ENCODE results near the gene KDM2B.

The KDM2B gene

DNA sequence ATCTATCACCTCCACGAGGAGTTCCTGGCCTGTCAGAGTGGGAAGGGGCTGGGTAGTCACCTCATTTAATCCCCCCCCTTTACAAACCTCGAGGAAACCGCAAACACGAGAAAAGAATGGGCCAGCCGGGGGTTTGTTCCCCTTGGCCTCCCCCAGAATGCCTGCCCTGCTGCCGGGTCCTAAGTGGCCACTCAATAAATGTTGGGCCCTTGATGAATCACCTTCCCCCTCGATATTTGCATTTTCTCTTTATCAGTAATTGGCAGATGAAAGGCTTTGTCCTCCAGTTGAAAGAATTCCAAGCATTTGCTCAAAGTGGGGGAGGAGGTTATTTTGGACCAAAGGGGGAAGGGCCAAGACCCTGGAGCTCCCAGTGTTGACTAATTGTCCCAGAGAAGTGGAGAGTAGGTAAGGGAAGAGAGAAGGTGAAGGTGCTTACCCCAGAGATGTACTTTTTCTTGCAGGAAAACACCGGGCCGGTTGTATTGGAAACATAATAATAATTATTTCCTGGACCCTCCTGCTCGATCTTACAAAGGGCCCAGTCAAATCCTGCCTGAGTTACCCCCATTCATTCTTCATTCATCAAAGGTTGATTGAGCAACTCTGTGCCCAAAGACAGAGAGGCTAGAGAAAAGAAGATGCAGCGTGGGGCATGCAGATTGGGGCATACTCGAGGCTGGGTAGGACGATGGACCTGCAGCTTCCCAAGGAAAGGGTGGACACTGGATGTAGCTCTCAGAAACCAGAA is 1.9 kb upstream of the KDM2B start:
- Histone ChIP-seq H3K9ac (ENCODE audit: low read length) (peak overlapping the region; percentile 69), H3K4me3 (ENCODE audit: low read length) (no peak overlapping the region), H3K4me1 (ENCODE audit: control insufficient read depth, insufficient read depth, low read length) (peaks cover 28% of the 10 kb centered on the region), H3K9me3 (ENCODE audit: control insufficient read depth, low read length) (no peaks in the 10 kb centered on the region), H3K36me3 (ENCODE audit: control insufficient read depth, insufficient read depth, low read length, severe bottlenecking) (no peaks in the 10 kb centered on the region), H3K27me3 (replicated peaks; ENCODE audit: control insufficient read depth, insufficient read depth, low read length) (no peaks in the 10 kb centered on the region)
- no peak for DNase-seq (ENCODE audit: low read depth)

GRCh38 chr12:121581686-121582429 is 1.0 kb upstream of the KDM2B start:
- Histone ChIP-seq H3K36me3 (ENCODE audit: control insufficient read depth, insufficient read depth, low read length, severe bottlenecking) (no peaks in the 10 kb centered on the region), H3K27me3 (replicated peaks; ENCODE audit: control insufficient read depth, insufficient read depth, low read length) (no peaks in the 10 kb centered on the region), H3K4me3 (ENCODE audit: low read length) (peak overlapping the region; percentile 85), H3K9me3 (ENCODE audit: control insufficient read depth, low read length) (no peaks in the 10 kb centered on the region), H3K4me1 (ENCODE audit: control insufficient read depth, insufficient read depth, low read length) (peaks cover 37% of the 10 kb centered on the region), H3K9ac (ENCODE audit: low read length) (peak overlapping the region; percentile 69)
- peak; percentile 83 for DNase-seq (ENCODE audit: low read depth)

DNA sequence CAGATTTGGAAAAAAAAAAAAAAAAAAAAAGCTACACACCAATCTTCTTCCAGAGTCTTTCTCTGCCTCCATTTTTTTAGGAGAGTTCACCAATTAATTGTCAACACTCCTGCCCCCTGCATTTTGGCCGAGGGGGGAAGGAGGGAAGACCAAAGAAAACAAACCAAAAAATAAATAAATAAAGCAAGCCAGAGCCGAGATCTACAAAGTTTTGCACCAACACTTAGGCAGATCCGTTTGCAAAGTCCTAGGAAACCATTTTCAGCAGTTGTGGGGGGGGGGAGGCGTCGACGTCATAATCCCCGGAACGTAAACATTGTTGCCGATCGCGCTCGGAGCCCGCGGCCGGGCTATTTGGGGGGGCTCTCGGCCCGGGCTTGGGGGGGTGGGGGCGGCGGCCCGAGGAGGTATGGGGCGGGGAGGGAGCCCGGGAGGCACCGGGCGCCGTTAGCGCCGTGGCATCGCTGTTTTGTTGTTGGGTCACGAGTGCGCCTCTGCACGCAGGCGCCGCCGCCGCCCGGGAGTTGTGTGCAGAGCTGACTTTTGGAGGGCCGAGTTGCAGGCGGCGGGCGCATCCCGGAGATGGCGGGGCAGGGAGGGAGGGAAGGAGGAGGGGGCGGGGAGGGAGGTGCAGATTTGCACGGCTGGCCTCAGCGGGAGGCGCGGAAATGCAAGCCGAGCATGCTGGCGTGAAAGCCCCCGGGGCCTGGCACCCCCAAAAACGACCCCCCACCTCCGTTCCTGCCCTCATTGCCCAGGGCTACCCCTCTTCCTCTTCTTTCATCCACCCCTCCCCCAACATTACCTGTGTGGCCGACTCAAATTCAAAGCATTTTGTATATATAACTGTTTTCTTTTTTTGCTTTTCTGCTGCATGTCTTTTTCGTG is 598 bp downstream of the KDM2B start:
- H3K36me3 ChIP-seq (ENCODE audit: control insufficient read depth, insufficient read depth, low read length, severe bottlenecking) = peaks cover 3% of the 10 kb centered on the region
- DNase-seq (ENCODE audit: low read depth) = peak; percentile 84

GRCh38 chr12:121579190-121579791 is 1.5 kb downstream of the KDM2B start:
- Histone ChIP-seq H3K4me3 (ENCODE audit: low read length) (peak overlapping the region; percentile 85), H3K9me3 (ENCODE audit: control insufficient read depth, low read length) (no peaks in the 10 kb centered on the region), H3K9ac (ENCODE audit: low read length) (peak overlapping the region; percentile 85), H3K36me3 (ENCODE audit: control insufficient read depth, insufficient read depth, low read length, severe bottlenecking) (peaks cover 7% of the 10 kb centered on the region), H3K27me3 (replicated peaks; ENCODE audit: control insufficient read depth, insufficient read depth, low read length) (no peaks in the 10 kb centered on the region), H3K4me1 (ENCODE audit: control insufficient read depth, insufficient read depth, low read length) (peaks cover 44% of the 10 kb centered on the region)
- peak; percentile 61 for DNase-seq (ENCODE audit: low read depth)

More for the DNA sequence above, 598 bp downstream of the KDM2B start:
- peak overlapping the region; percentile 85 for H3K4me3 ChIP-seq (ENCODE audit: low read length)
- peak overlapping the region; percentile 85 for H3K9ac ChIP-seq (ENCODE audit: low read length)
- no peaks in the 10 kb centered on the region for H3K9me3 ChIP-seq (ENCODE audit: control insufficient read depth, low read length)
- H3K4me1 ChIP-seq (ENCODE audit: control insufficient read depth, insufficient read depth, low read length) = peaks cover 44% of the 10 kb centered on the region
- no peaks in the 10 kb centered on the region for H3K27me3 ChIP-seq (replicated peaks; ENCODE audit: control insufficient read depth, insufficient read depth, low read length)

- peak overlapping the region; percentile 85 for H3K4me3 ChIP-seq (ENCODE audit: low read length)
- no peaks in the 10 kb centered on the region for H3K27me3 ChIP-seq (replicated peaks; ENCODE audit: control insufficient read depth, insufficient read depth, low read length)
- peaks cover 44% of the 10 kb centered on the region for H3K4me1 ChIP-seq (ENCODE audit: control insufficient read depth, insufficient read depth, low read length)
- no peaks in the 10 kb centered on the region for H3K9me3 ChIP-seq (ENCODE audit: control insufficient read depth, low read length)
- peak; percentile 34 for DNase-seq (ENCODE audit: low read depth)
- H3K36me3 ChIP-seq (ENCODE audit: control insufficient read depth, insufficient read depth, low read length, severe bottlenecking) = peaks cover 12% of the 10 kb centered on the region
- peak overlapping the region; percentile 85 for H3K9ac ChIP-seq (ENCODE audit: low read length)
These were observed 2.3 kb downstream of the KDM2B start for GRCh38 chr12:121578230-121579189.

DNA sequence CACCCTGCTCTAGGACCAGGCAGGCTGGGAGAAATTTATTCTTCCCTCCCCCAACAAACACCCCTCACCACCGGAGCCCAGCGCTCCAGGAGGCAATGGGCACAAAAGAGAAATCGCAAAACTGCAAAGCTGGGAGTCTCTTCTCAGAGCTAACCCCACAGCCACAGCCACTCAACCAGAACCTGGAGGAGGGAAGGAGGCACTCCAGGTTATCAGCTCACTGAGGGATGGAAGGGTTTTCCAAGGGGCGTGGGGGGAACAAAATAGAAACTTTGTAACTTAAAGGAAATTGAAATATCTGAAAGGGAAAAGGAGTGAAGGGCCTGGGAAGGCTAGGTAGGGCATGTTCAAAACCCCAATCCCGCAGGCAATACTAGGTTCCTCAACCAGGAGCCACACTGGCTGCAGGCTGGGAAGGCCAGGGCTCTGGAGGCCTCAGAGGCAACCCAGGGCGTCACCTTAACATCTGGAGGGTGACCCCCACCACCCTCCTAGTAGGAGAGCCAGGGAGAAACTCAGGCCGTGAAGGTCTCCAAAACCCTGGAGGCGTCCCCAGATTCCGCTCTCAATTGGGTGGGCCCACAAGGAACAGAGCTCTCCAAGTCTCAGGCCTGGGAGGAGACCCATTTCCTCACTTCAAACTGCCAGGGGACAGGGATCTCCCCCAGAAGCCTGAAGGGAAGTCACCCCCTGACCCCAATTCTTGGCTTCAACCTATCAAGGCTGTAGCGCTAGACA is 3.2 kb downstream of the KDM2B start:
- Histone ChIP-seq H3K36me3 (ENCODE audit: control insufficient read depth, insufficient read depth, low read length, severe bottlenecking) (peaks cover 12% of the 10 kb centered on the region), H3K9ac (ENCODE audit: low read length) (peak overlapping the region; percentile 26), H3K27me3 (replicated peaks; ENCODE audit: control insufficient read depth, insufficient read depth, low read length) (no peaks in the 10 kb centered on the region), H3K4me1 (ENCODE audit: control insufficient read depth, insufficient read depth, low read length) (peaks cover 42% of the 10 kb centered on the region), H3K4me3 (ENCODE audit: low read length) (no peak overlapping the region), H3K9me3 (ENCODE audit: control insufficient read depth, low read length) (no peaks in the 10 kb centered on the region)
- DNase-seq (ENCODE audit: low read depth) = no peak

DNA sequence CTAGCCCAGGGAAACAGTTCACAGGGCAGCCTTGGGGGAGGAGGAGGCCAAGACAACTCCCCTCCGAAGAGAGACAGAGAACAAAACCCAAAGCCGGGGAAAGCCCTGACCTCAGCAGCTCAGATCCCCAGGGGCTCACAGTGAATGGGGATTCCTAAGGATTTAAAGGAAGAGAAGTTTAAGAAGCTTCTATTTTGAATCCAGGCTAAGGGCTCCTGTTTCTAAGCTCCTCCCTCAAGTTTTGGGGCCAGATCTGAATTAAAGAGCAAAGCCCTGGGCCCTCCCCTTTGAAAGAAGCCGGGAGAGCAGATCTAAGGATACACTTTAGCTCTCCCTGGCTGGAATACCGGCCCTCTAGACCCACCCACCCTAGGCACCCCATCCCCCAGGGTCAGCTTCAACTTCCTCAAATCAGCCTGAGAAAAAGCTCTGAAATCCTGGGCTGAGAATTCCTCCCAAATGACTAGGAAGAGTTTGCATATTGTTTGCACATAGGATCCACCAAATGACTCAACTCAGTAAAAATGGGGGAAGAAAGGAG is 3.9 kb downstream of the KDM2B start:
- peak overlapping the region; percentile 10 for H3K4me3 ChIP-seq (ENCODE audit: low read length)
- no peaks in the 10 kb centered on the region for H3K27me3 ChIP-seq (replicated peaks; ENCODE audit: control insufficient read depth, insufficient read depth, low read length)
- H3K9ac ChIP-seq (ENCODE audit: low read length) = peak overlapping the region; percentile 55
- peaks cover 36% of the 10 kb centered on the region for H3K4me1 ChIP-seq (ENCODE audit: control insufficient read depth, insufficient read depth, low read length)
- peaks cover 12% of the 10 kb centered on the region for H3K36me3 ChIP-seq (ENCODE audit: control insufficient read depth, insufficient read depth, low read length, severe bottlenecking)
- H3K9me3 ChIP-seq (ENCODE audit: control insufficient read depth, low read length) = no peaks in the 10 kb centered on the region
- DNase-seq (ENCODE audit: low read depth) = peak; percentile 74

DNA sequence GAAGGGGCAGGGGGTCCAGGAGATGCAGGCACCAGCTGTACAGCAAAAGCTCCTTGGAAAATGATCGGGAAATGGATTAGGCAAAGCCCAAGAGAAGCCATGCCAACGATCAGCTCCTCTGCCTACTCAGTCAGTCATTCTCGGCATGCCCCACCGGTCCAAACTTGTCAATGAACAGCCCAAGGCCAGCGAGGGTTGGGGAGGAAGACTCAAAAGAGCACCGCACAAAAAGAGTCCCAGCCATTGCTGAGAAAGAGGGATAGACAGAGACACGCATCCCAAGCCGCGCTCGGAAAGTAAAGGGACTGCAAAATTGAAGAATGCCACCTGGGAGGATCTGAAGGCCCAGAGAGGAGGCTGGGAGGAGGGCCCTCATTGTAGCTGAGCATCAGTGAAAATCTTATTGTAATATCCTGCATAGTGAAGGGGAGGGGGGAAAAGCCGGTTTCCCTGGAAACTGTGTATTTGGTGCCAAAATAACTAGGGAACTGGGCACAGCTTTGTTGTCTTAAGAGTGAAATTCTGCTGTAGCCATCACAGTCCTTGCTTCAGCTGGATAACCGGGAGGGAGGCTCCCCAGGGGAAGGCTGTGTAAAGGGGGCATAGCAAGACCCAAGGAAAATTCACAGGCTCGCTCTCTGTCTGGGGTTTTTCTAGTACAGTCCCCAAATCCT is 4.7 kb downstream of the KDM2B start:
- no peak for DNase-seq (ENCODE audit: low read depth)
- H3K4me3 ChIP-seq (ENCODE audit: low read length) = peak overlapping the region; percentile 10
- H3K4me1 ChIP-seq (ENCODE audit: control insufficient read depth, insufficient read depth, low read length) = peaks cover 28% of the 10 kb centered on the region

GRCh38 chr12:121575051-121575450 is 5.8 kb downstream of the KDM2B start:
- H3K4me3 ChIP-seq (ENCODE audit: low read length) = no peak overlapping the region
- H3K4me1 ChIP-seq (ENCODE audit: control insufficient read depth, insufficient read depth, low read length) = peaks cover 23% of the 10 kb centered on the region
- no peak for DNase-seq (ENCODE audit: low read depth)
- H3K27me3 ChIP-seq (replicated peaks; ENCODE audit: control insufficient read depth, insufficient read depth, low read length) = no peaks in the 10 kb centered on the region
- H3K9ac ChIP-seq (ENCODE audit: low read length) = no peak overlapping the region
- H3K9me3 ChIP-seq (ENCODE audit: control insufficient read depth, low read length) = no peaks in the 10 kb centered on the region
- H3K36me3 ChIP-seq (ENCODE audit: control insufficient read depth, insufficient read depth, low read length, severe bottlenecking) = peaks cover 12% of the 10 kb centered on the region

More for the DNA sequence above, 4.7 kb downstream of the KDM2B start:
- H3K36me3 ChIP-seq (ENCODE audit: control insufficient read depth, insufficient read depth, low read length, severe bottlenecking) = peaks cover 12% of the 10 kb centered on the region
- H3K9me3 ChIP-seq (ENCODE audit: control insufficient read depth, low read length) = no peaks in the 10 kb centered on the region
- H3K27me3 ChIP-seq (replicated peaks; ENCODE audit: control insufficient read depth, insufficient read depth, low read length) = no peaks in the 10 kb centered on the region
- peak overlapping the region; percentile 55 for H3K9ac ChIP-seq (ENCODE audit: low read length)
